Mucosa of rectum (tissue), 2 donors: ENCODE data around the gene COLEC12.

Experiments used
- H3K27ac ChIP-seq, 2 donors: one replicate each; pipeline ENCODE4 v1.7.0; 2013; ENCODE audit warnings: inconsistent platforms in 2 of 2, low read depth in 2 of 2, low read length in 2 of 2
- H3K27me3 ChIP-seq, 2 donors: one replicate each; pipeline ENCODE4 v1.7.0; 2013; ENCODE audit warnings: low read length in 2 of 2; ENCODE audit not compliant: control insufficient read depth in 2 of 2, insufficient read depth in 2 of 2
- H3K36me3 ChIP-seq, 2 donors: one replicate each; pipeline ENCODE4 v1.7.0; 2013; ENCODE audit warnings: low read length in 2 of 2; ENCODE audit not compliant: control insufficient read depth in 2 of 2, insufficient read depth in 2 of 2
- H3K4me1 ChIP-seq, 2 donors: one replicate each; pipeline ENCODE4 v1.7.0; 2013; ENCODE audit warnings: low read length in 2 of 2, mild to moderate bottlenecking in 1 of 2; ENCODE audit not compliant: control insufficient read depth in 2 of 2, insufficient read depth in 2 of 2
- H3K4me3 ChIP-seq, 2 donors: one replicate each; pipeline ENCODE4 v1.7.0; 2013; ENCODE audit warnings: low read length in 2 of 2
- H3K9ac ChIP-seq, 2 donors: one replicate each; pipeline ENCODE4 v1.7.0; 2013; ENCODE audit warnings: low read length in 2 of 2, low read depth in 1 of 2, mild to moderate bottlenecking in 1 of 2
- H3K9me3 ChIP-seq, 2 donors: one replicate each; pipeline ENCODE4 v1.7.0; 2013; ENCODE audit warnings: low read length in 2 of 2; ENCODE audit not compliant: control insufficient read depth in 2 of 2
- donor health status: healthy.
- donor health status: Normal muscosa, but diverticular disease.

The COLEC12 gene

DNA sequence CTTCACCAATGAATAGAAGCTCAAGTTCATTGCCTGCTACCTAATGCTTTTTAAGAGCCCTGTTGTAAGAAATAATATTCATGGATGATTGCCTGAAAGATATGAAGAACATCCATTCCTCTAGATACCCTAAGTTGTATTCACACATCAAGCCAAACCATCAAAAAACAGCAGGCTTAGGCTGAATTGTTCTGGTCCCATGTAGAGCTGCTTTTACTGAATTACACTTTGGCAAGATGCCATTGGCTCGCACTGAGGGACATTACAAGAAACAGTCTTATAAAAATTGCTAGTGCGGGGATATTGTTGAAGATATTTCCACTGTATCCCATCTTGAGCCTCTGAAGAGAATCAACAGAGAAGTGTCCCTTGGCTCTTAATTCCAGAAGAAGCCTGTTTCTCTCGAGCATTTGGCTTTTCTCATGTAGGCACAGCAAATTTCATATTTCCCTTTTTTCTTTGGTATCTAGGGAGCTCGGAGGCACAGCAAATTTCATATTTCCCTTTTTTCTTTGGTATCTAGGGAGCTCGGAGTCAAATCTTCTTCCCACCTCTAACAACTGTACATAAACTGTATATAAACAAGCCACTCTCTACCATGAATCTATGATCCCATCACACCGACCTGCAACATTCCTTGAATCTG, 107.5 kb downstream of the COLEC12 start:
- H3K9me3 ChIP-seq = no peaks in the 10 kb centered on the region
- H3K4me3 ChIP-seq = no peak overlapping the region
- peaks cover 0 to 3% of the 10 kb centered on the region in 2 donors for H3K4me1 ChIP-seq
- no peaks in the 10 kb centered on the region for H3K36me3 ChIP-seq
- H3K27ac ChIP-seq = no peak overlapping the region
- H3K27me3 ChIP-seq = no peaks in the 10 kb centered on the region
- H3K9ac ChIP-seq = no peak overlapping the region

DNA sequence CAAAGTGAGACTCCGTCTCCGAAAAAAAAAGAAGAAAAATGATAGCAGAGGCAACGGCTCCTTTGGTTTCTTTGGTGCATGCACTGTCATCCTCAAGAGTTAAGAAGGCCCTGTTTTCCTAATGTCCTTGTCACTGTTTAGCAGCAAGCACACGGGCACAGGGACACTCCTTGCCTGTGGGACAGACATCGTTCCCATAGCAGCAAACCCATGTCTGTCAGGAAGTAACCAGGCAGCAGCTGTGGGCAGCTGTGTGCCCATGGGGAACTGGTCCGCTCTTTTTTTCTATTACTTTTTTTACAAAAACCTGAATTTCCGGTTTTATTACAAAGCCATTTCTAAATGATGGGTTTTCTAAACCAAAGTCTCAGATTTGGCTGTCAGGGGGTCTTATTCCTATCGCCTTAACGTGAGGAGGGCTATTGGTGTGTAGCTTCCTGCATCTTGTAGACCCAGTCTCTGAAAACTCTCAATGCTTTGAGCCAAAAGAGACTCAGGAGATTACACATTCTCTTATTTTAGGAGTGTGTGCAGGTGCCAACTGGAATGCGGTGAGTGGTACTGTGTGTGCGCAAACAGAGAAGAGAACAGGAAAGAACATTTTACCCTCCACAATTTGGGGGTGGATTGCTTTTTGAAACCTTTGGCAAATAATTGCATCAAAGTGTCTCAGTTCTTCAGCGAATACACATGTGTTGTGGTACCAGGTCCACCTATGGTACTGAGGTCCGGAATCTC, 109.6 kb downstream of the COLEC12 start:
- Histone ChIP-seq H3K27ac (no peak overlapping the region), H3K9me3 (no peaks in the 10 kb centered on the region)

DNA sequence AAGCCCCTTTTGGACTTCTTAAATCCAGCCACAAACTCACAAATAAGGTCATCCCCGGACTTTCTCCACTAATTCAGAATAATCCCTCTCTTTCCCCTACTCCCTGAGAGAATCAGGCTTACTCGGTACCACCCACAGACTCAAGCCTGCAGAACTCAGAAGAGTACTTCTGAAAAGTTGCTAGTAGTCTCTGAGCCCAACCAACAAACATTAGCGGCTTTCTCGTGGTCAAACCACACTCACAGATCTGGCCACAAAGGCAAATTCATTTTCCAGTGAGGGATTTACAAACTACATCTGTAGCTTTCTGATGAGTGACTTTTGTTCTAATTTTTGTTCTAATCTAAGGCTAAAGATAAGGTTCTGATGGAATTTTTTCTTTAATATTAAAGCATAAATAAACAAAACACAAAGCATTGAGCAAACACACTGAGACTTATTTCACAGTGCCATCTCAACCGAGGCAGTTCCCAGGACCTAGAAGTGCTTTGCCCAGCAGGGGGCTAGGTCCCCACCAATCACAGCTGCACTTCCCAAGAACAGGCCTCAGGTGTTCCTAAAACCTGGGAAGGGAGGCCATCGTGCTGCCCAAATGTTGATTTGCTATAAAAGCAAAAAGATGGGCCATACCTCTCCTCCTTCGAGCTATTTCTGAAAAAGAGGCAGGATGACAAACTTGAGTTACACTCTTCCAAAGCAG, 110.7 kb downstream of the COLEC12 start:
- H3K4me1 ChIP-seq = no peaks in the 10 kb centered on the region
- H3K27ac ChIP-seq = no peak overlapping the region
- H3K9me3 ChIP-seq = no peaks in the 10 kb centered on the region
- H3K27me3 ChIP-seq = peaks cover 0 to 3% of the 10 kb centered on the region in 2 donors
- no peak overlapping the region for H3K4me3 ChIP-seq
- no peaks in the 10 kb centered on the region for H3K36me3 ChIP-seq
- H3K9ac ChIP-seq = no peak overlapping the region

More for the DNA sequence above, 109.6 kb downstream of the COLEC12 start:
- H3K4me3 ChIP-seq = no peak overlapping the region
- peaks cover 0 to 3% of the 10 kb centered on the region in 2 donors for H3K27me3 ChIP-seq
- no peak overlapping the region for H3K9ac ChIP-seq
- no peaks in the 10 kb centered on the region for H3K36me3 ChIP-seq
- peaks cover 0 to 3% of the 10 kb centered on the region in 2 donors for H3K4me1 ChIP-seq

DNA sequence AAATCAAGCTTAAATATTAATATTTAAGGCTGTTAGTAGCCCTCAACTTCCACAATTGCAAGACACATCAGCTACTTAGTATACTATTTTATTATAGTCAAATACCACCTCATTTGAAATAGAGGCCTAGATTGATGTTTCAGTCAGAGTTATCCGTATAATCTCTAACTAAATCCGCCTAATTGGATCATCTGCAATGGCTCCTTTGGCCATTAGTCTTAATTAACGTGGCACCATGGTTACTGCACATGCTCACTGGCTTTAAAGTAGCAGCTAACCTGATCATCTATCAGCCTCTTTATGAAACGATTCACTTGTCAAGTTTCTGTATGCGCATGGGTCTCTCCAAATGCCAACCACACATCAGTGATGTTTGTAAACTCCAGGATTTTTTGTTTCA, 112.3 kb downstream of the COLEC12 start:
- Histone ChIP-seq H3K4me1 (no peaks in the 10 kb centered on the region), H3K9ac (no peak overlapping the region), H3K27ac (no peak overlapping the region), H3K27me3 (peaks cover 0 to 3% of the 10 kb centered on the region in 2 donors), H3K36me3 (no peaks in the 10 kb centered on the region), H3K9me3 (no peaks in the 10 kb centered on the region), H3K4me3 (no peak overlapping the region)

DNA sequence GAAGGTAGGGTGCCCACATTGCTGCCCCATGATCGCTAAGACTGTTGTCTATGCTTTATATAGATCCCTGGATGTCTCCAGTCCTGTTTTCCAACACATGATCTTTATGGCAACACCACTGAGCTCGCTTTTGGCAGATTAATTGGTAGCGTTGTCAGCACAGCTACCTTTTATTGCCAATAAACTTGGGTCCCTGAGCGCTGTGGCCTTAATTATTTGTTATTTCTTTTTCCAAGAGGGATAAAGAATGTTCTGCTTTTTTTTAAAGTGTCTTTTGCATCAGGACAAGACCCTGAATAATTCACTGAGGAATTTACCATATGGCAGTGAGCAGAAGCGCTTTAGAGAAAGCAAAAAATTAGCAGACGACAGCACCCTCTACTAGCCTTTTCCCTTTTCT, 113.5 kb downstream of the COLEC12 start:
- no peaks in the 10 kb centered on the region for H3K36me3 ChIP-seq
- no peaks in the 10 kb centered on the region for H3K9me3 ChIP-seq
- H3K9ac ChIP-seq = no peak overlapping the region
- no peak overlapping the region for H3K4me3 ChIP-seq
- H3K4me1 ChIP-seq = no peaks in the 10 kb centered on the region
- peaks cover 0 to 3% of the 10 kb centered on the region in 2 donors for H3K27me3 ChIP-seq
- H3K27ac ChIP-seq = no peak overlapping the region

DNA sequence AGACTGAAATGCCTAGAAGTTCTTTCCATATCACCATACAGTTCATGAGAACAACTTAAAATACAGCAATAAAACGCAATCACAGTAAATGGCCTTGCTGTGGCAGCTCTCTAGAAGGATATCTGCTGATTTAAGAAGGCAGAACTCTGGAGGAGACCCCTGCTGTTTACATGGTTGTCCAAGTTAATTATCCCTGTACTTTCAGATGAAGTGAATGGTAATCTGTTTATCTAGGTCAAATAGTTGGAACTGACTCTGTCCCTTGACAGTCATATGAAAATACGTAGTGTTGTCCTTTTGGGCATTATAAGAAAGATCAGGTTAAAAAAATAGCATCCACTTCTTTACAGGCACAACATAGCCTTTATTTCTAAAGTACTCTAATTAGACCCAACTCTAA, 115.6 kb downstream of the COLEC12 start:
- Histone ChIP-seq H3K27me3 (peaks cover 0 to 3% of the 10 kb centered on the region in 2 donors), H3K36me3 (no peaks in the 10 kb centered on the region)

DNA sequence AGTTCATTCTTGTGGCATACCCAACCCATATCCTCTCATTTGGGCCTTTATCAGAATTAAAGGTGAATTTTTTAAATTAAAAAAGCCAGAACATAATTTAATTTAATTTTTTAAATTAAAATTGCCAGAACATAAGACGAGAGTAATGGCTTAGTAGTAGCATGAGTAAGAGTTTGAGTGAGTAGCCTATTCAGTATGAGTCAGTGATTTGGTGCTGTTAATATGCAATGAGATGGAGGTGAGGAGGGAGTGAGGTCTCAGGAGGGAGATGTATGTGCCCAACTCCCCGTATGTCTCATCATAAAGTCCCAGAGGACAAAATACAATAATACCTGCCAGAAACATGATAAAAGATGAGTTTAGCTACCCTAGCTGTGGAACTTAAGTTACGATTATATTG, 117.4 kb downstream of the COLEC12 start:
- Histone ChIP-seq H3K4me1 (no peaks in the 10 kb centered on the region), H3K27ac (no peak overlapping the region), H3K36me3 (no peaks in the 10 kb centered on the region), H3K27me3 (peaks cover 0 to 3% of the 10 kb centered on the region in 2 donors), H3K9ac (no peak overlapping the region), H3K9me3 (no peaks in the 10 kb centered on the region), H3K4me3 (no peak overlapping the region)

More for the DNA sequence above, 115.6 kb downstream of the COLEC12 start:
- Histone ChIP-seq H3K9me3 (no peaks in the 10 kb centered on the region), H3K27ac (no peak overlapping the region), H3K4me1 (no peaks in the 10 kb centered on the region), H3K9ac (no peak overlapping the region), H3K4me3 (no peak overlapping the region)

DNA sequence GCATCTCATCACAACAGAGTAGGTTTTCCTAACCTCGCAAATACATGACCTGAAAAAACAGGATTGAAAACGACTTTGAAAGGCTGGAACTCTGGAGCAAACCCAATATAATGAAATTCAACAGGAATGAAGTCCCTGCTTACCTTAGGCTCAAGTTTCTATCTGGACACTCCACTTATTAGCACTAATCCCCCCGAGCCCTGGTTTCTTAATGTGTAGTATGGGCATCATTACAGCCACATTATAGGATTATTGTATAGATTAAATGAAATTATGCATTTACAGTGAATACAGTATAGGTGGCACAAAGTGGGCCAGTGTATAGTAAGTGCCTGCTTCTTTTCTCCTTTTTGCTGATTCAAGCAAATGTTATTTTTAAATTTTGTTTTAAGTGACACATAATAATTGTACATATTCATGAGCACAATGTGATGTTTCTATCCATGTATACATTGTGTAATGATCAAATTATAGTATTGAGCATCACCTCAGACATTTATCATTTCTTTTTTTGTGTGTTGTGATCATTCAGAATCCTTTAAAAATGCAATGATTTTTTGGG, 118.0 kb downstream of the COLEC12 start:
- no peak overlapping the region for H3K27ac ChIP-seq
- no peak overlapping the region for H3K9ac ChIP-seq
- H3K4me1 ChIP-seq = no peaks in the 10 kb centered on the region
- no peaks in the 10 kb centered on the region for H3K36me3 ChIP-seq
- peaks cover 0 to 3% of the 10 kb centered on the region in 2 donors for H3K27me3 ChIP-seq
- no peaks in the 10 kb centered on the region for H3K9me3 ChIP-seq
- H3K4me3 ChIP-seq = no peak overlapping the region

DNA sequence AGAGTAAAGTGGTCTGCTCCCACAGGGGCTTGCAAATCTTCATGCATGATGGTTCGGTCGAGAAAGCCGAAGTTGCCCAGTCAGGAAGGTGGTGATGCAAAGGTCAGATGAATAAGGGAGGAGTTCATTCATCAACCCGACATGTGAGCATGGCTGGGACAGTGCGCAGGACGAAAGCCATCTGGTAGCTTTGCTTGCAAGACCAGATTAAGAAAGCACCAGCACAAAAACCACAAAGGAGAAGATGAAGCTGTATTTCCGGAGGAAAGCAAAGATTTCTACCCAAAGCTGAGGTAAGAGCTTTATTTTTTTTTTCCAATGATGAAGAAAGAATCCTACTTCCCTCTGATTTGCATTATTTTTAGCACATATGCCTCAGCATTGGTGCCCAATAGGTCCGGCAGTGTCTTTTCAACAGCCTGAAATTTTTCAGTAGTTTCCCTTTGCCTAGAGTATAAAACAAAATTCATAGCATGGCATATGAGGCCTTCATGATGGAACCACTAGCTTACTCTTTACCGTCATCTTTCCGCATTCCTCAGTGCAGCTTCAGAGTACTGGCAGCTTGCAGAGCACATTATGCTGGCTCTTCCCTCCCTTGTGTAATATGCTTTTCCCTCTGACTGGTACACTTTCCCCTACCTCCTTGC, 120.7 kb downstream of the COLEC12 start:
- no peaks in the 10 kb centered on the region for H3K9me3 ChIP-seq
- no peak overlapping the region for H3K9ac ChIP-seq
- no peak overlapping the region for H3K4me3 ChIP-seq
- H3K4me1 ChIP-seq = peaks cover 1 to 2% of the 10 kb centered on the region in 2 donors
- H3K36me3 ChIP-seq = no peaks in the 10 kb centered on the region
- H3K27ac ChIP-seq = no peak overlapping the region
- no peaks in the 10 kb centered on the region for H3K27me3 ChIP-seq
